Nephron progenitor cell (in vitro differentiated cells): ENCODE results near the gene CDH20.

Source experiments
- DNase-seq: peaks from one replicate; pipeline ENCODE4 v3.0.0; 2021
- H3K27ac Mint-ChIP-seq: 2 replicates; pipeline ENCODE4 v1.8.0; 2021; ENCODE audit warnings: mild to moderate bottlenecking, moderate library complexity, mixed read lengths
- H3K27me3 Mint-ChIP-seq: 2 replicates; pipeline ENCODE4 v1.8.0; 2021; ENCODE audit warnings: mild to moderate bottlenecking, low read depth, mixed read lengths; ENCODE audit not compliant: poor library complexity
- H3K36me3 Mint-ChIP-seq: 2 replicates; pipeline ENCODE4 v1.8.0; 2021; ENCODE audit warnings: low read depth, mixed read lengths
- H3K4me1 Mint-ChIP-seq: 2 replicates; pipeline ENCODE4 v1.8.0; 2021; ENCODE audit warnings: mixed read lengths
- H3K4me3 Mint-ChIP-seq: 2 replicates; pipeline ENCODE4 v1.8.0; 2021; ENCODE audit warnings: mild to moderate bottlenecking, moderate library complexity, mixed read lengths
- H3K9me3 Mint-ChIP-seq: 2 replicates; pipeline ENCODE4 v1.8.0; 2021; ENCODE audit warnings: mild to moderate bottlenecking, moderate library complexity, mixed read lengths
- CTCF ChIP-seq: fragments of 200-600 bp; sonication (generic); IDR thresholded peaks from 2 replicates; pipeline ENCODE4 v1.5.0; 2021; ENCODE audit warnings: antibody characterized with exemption

The CDH20 gene

GRCh38 chr18:61597316-61597715 is 264.1 kb downstream of the CDH20 start:
- no peak overlapping the region for H3K4me3 Mint-ChIP-seq
- peaks cover 22% of the 10 kb centered on the region for H3K27me3 Mint-ChIP-seq
- no peaks in the 10 kb centered on the region for H3K4me1 Mint-ChIP-seq
- no peak for DNase-seq
- no peaks in the 10 kb centered on the region for H3K9me3 Mint-ChIP-seq
- no peaks in the 10 kb centered on the region for H3K36me3 Mint-ChIP-seq
- no peak for TF ChIP-seq CTCF
- no peak overlapping the region for H3K27ac Mint-ChIP-seq

GRCh38 chr18:61600422-61600821 is 267.2 kb downstream of the CDH20 start:
- Mint-ChIP-seq H3K9me3 (no peaks in the 10 kb centered on the region), H3K4me3 (no peak overlapping the region), H3K4me1 (peaks cover 7% of the 10 kb centered on the region), H3K27ac (no peak overlapping the region), H3K36me3 (no peaks in the 10 kb centered on the region), H3K27me3 (peaks cover 47% of the 10 kb centered on the region)
- TF ChIP-seq CTCF: no peak
- no peak for DNase-seq

GRCh38 chr18:61602836-61603235 is 269.6 kb downstream of the CDH20 start:
- Mint-ChIP-seq H3K4me3 (no peak overlapping the region), H3K9me3 (no peaks in the 10 kb centered on the region), H3K27me3 (peaks cover 70% of the 10 kb centered on the region), H3K36me3 (no peaks in the 10 kb centered on the region), H3K27ac (no peak overlapping the region), H3K4me1 (peaks cover 22% of the 10 kb centered on the region)
- TF ChIP-seq CTCF: no peak
- no peak for DNase-seq
